Activated CD8-positive, alpha-beta memory T cell treated with anti-CD3 and anti-CD28 coated beads, Interleukin-2, amount 50 U/mL, for 24 hours (primary cell): ENCODE results near the gene GTF2IRD1.
"Not testable (repeated sequence)": the region's sequence is repeated elsewhere in the genome, so short reads cannot be mapped to it uniquely, and the experiment has no call there.

Source experiments
- DNase-seq: peaks from one replicate; pipeline ENCODE4 v3.0.0-alpha.2; 2020; ENCODE audit errors: extremely low read depth

Gene GTF2IRD1

GRCh38 chr7:74493295-74493694, 39.6 kb downstream of the GTF2IRD1 start:
- no peak for DNase-seq

GRCh38 chr7:74494076-74494548, 40.4 kb downstream of the GTF2IRD1 start:
- no peak for DNase-seq

- no peak for DNase-seq
These were observed 41.7 kb downstream of the GTF2IRD1 start for GRCh38 chr7:74495112-74496086.

GRCh38 chr7:74496272-74496671, 42.6 kb downstream of the GTF2IRD1 start:
- no peak for DNase-seq

- DNase-seq = not testable (repeated sequence)
These were observed 43.1 kb downstream of the GTF2IRD1 start for GRCh38 chr7:74496773-74497172.

- no peak for DNase-seq
These were observed 44.6 kb downstream of the GTF2IRD1 start for GRCh38 chr7:74498354-74498753.

- no peak for DNase-seq
These were observed 45.5 kb downstream of the GTF2IRD1 start for GRCh38 chr7:74498996-74499834.

GRCh38 chr7:74499835-74500388, 46.2 kb downstream of the GTF2IRD1 start:
- DNase-seq = no peak

GRCh38 chr7:74501298-74501697, 47.6 kb downstream of the GTF2IRD1 start:
- no peak for DNase-seq

- DNase-seq = no peak
These were observed 48.6 kb downstream of the GTF2IRD1 start for GRCh38 chr7:74502216-74502891.

- DNase-seq = no peak
These were observed 49.4 kb downstream of the GTF2IRD1 start for GRCh38 chr7:74503061-74503460.

GRCh38 chr7:74503943-74504342, 50.2 kb downstream of the GTF2IRD1 start:
- DNase-seq = no peak

GRCh38 chr7:74505471-74506324, 52.0 kb downstream of the GTF2IRD1 start:
- no peak for DNase-seq

GRCh38 chr7:74506325-74506724, 52.6 kb downstream of the GTF2IRD1 start:
- no peak for DNase-seq

- DNase-seq = no peak
These were observed 54.0 kb downstream of the GTF2IRD1 start for GRCh38 chr7:74507538-74508319.

GRCh38 chr7:74509453-74509852, 55.7 kb downstream of the GTF2IRD1 start:
- not testable (repeated sequence) for DNase-seq

- no peak for DNase-seq
These were observed 57.6 kb downstream of the GTF2IRD1 start for GRCh38 chr7:74511345-74511744.

GRCh38 chr7:74512762-74513161, 59.1 kb downstream of the GTF2IRD1 start:
- DNase-seq = no peak

- no peak for DNase-seq
These were observed 60.5 kb downstream of the GTF2IRD1 start for GRCh38 chr7:74514131-74514591.

GRCh38 chr7:74515276-74515675, 61.6 kb downstream of the GTF2IRD1 start:
- DNase-seq = no peak
